Measurements from ENCODE around the gene JKAMP. TPM values are rescaled to one million over a fixed set of nuclear protein-coding genes. Genes with fewer than 3 reads are reported as not detected.

The JKAMP gene
- polyA plus RNA-seq, 1 donor (not counting 4 experiments of a cell fraction or from before 2014, with no cell fraction given): 166 TPM

GRCh38 chr14:59534361-59534987, 50.2 kb downstream of the JKAMP start:
- dilution Hi-C loops (cut with MboI; ENCODE audit: extremely low pct_ligation_motif_present, low sequenced_read_pairs): no loop called here
- Histone ChIP-seq H3K9me1 (ENCODE audit: control insufficient read depth, extremely low read depth, insufficient read depth, low read length) (no peaks in the 10 kb centered on the region), H3K4me2 (ENCODE audit: control insufficient read depth, extremely low read depth, insufficient read depth, low read depth, low read length) (no peak overlapping the region), H2AFZ (ENCODE audit: control insufficient read depth, low read length) (no peak overlapping the region), H3K36me3 (ENCODE audit: control insufficient read depth in 2 of 2, extremely low read depth in 1 of 2, insufficient read depth in 2 of 2, low read length in 2 of 2) (no peaks in the 10 kb centered on the region), H3K27ac (ENCODE audit: control insufficient read depth, insufficient read depth, low read length) (no peak overlapping the region), H3K4me1 (ENCODE audit: control insufficient read depth, extremely low read depth, insufficient read depth, low read length) (no peaks in the 10 kb centered on the region), H3K27me3 (ENCODE audit: control insufficient read depth, extremely low read depth, insufficient read depth, low read length) (no peaks in the 10 kb centered on the region), H3K9ac (ENCODE audit: control insufficient read depth, extremely low read depth, insufficient read depth, low read length) (no peak overlapping the region), H4K20me1 (ENCODE audit: control insufficient read depth, extremely low read depth, insufficient read depth, low read length) (no peaks in the 10 kb centered on the region), H3K9me3 (ENCODE audit: control insufficient read depth, low read depth, low read length) (no peaks in the 10 kb centered on the region), H3K79me2 (ENCODE audit: control insufficient read depth, insufficient read depth, low read length) (no peaks in the 10 kb centered on the region), H3K4me3 (ENCODE audit: control insufficient read depth in 2 of 3, extremely low read depth in 1 of 3, insufficient read depth in 2 of 3, low read depth in 1 of 3, low read length in 3 of 3) (no peak overlapping the region)
- FAIRE-seq (no peak), DNase-seq (ENCODE audit: low read depth, low spot score) (no peak)
- TF ChIP-seq EZH2 (IDR thresholded peaks at IDR 0.05; ENCODE audit: low read length): no peak
- TF ChIP-seq, protein P1, sequence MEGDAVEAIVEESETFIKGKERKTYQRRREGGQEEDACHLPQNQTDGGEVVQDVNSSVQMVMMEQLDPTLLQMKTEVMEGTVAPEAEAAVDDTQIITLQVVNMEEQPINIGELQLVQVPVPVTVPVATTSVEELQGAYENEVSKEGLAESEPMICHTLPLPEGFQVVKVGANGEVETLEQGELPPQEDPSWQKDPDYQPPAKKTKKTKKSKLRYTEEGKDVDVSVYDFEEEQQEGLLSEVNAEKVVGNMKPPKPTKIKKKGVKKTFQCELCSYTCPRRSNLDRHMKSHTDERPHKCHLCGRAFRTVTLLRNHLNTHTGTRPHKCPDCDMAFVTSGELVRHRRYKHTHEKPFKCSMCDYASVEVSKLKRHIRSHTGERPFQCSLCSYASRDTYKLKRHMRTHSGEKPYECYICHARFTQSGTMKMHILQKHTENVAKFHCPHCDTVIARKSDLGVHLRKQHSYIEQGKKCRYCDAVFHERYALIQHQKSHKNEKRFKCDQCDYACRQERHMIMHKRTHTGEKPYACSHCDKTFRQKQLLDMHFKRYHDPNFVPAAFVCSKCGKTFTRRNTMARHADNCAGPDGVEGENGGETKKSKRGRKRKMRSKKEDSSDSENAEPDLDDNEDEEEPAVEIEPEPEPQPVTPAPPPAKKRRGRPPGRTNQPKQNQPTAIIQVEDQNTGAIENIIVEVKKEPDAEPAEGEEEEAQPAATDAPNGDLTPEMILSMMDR (optimal IDR thresholded peaks at IDR 0.05 in 1 of 3, IDR thresholded peaks at IDR 0.05 in 1 of 3, conservative IDR thresholded peaks at IDR 0.05 in 1 of 3; ENCODE audit: extremely low read depth in 1 of 3, insufficient read depth in 2 of 3, low read length in 3 of 3): no peak

GRCh38 chr14:59537476-59537875, 53.2 kb downstream of the JKAMP start:
- Histone ChIP-seq H3K9me3 (ENCODE audit: control insufficient read depth, low read depth, low read length) (no peaks in the 10 kb centered on the region), H3K36me3 (ENCODE audit: control insufficient read depth in 2 of 2, extremely low read depth in 1 of 2, insufficient read depth in 2 of 2, low read length in 2 of 2) (no peaks in the 10 kb centered on the region), H3K9me1 (ENCODE audit: control insufficient read depth, extremely low read depth, insufficient read depth, low read length) (no peaks in the 10 kb centered on the region), H3K27ac (ENCODE audit: control insufficient read depth, insufficient read depth, low read length) (no peak overlapping the region), H3K4me1 (ENCODE audit: control insufficient read depth, extremely low read depth, insufficient read depth, low read length) (no peaks in the 10 kb centered on the region), H3K9ac (ENCODE audit: control insufficient read depth, extremely low read depth, insufficient read depth, low read length) (no peak overlapping the region), H3K27me3 (ENCODE audit: control insufficient read depth, extremely low read depth, insufficient read depth, low read length) (no peaks in the 10 kb centered on the region), H3K79me2 (ENCODE audit: control insufficient read depth, insufficient read depth, low read length) (no peaks in the 10 kb centered on the region), H3K4me2 (ENCODE audit: control insufficient read depth, extremely low read depth, insufficient read depth, low read depth, low read length) (no peak overlapping the region), H4K20me1 (ENCODE audit: control insufficient read depth, extremely low read depth, insufficient read depth, low read length) (no peaks in the 10 kb centered on the region), H3K4me3 (ENCODE audit: control insufficient read depth in 2 of 3, extremely low read depth in 1 of 3, insufficient read depth in 2 of 3, low read depth in 1 of 3, low read length in 3 of 3) (no peak overlapping the region), H2AFZ (ENCODE audit: control insufficient read depth, low read length) (no peak overlapping the region)
- no peak for TF ChIP-seq EZH2 (IDR thresholded peaks at IDR 0.05; ENCODE audit: low read length)
- TF ChIP-seq, protein P1 (optimal IDR thresholded peaks at IDR 0.05 in 1 of 3, IDR thresholded peaks at IDR 0.05 in 1 of 3, conservative IDR thresholded peaks at IDR 0.05 in 1 of 3; ENCODE audit: extremely low read depth in 1 of 3, insufficient read depth in 2 of 3, low read length in 3 of 3): no peak
- no peak for DNase-seq (ENCODE audit: low read depth, low spot score)
- FAIRE-seq: no peak
- dilution Hi-C loops (cut with MboI; ENCODE audit: extremely low pct_ligation_motif_present, low sequenced_read_pairs): no loop called here
